Measurements from ENCODE around the gene SORCS1.

The SORCS1 gene

GRCh38 chr10:106971411-106971831, 193.1 kb downstream of the SORCS1 start:
- Histone ChIP-seq H2AFZ (ENCODE audit: low read length) (no peak overlapping the region), H3F3A (ENCODE audit: insufficient read depth, low read length) (no peaks in the 10 kb centered on the region), H3K27ac (ENCODE audit: low read length) (no peak overlapping the region), H3K9ac (ENCODE audit: low read length) (no peak overlapping the region), H3K79me2 (ENCODE audit: low read length) (no peaks in the 10 kb centered on the region), H3K4me2 (ENCODE audit: low read depth, low read length) (no peak overlapping the region), H3K9me2 (replicated peaks; ENCODE audit: insufficient read depth, low read length) (no peaks in the 10 kb centered on the region), H4K20me1 (ENCODE audit: insufficient read depth, low read length) (no peaks in the 10 kb centered on the region), H3K36me3 (replicated peaks; ENCODE audit: insufficient read depth, low read length) (no peaks in the 10 kb centered on the region), H3K9me3 (replicated peaks; ENCODE audit: insufficient read depth, low read length) (no peaks in the 10 kb centered on the region), H3K4me3 (ENCODE audit: low read length) (no peak overlapping the region), H3K27me3 (replicated peaks; ENCODE audit: insufficient read depth, low read length) (no peaks in the 10 kb centered on the region), H3K4me1 (ENCODE audit: low read length) (no peaks in the 10 kb centered on the region)
- DNase-seq, result no peak
- no peak for TF ChIP-seq EZH2phosphoT487 (IDR thresholded peaks at IDR 0.05; ENCODE audit: low read length)
- no peak for TF ChIP-seq CTCF (IDR thresholded peaks at IDR 0.05; ENCODE audit: low read length)
- no peak for TF ChIP-seq EZH2 (optimal IDR thresholded peaks at IDR 0.05; ENCODE audit: low read depth, low read length)

- H3K9me2 ChIP-seq (replicated peaks; ENCODE audit: insufficient read depth, low read length), result no peaks in the 10 kb centered on the region
- H3K4me3 ChIP-seq (ENCODE audit: low read length), result no peak overlapping the region
- no peaks in the 10 kb centered on the region for H3K4me1 ChIP-seq (ENCODE audit: low read length)
- H3K9me3 ChIP-seq (replicated peaks; ENCODE audit: insufficient read depth, low read length), result no peaks in the 10 kb centered on the region
- H2AFZ ChIP-seq (ENCODE audit: low read length), result no peak overlapping the region
- H4K20me1 ChIP-seq (ENCODE audit: insufficient read depth, low read length), result no peaks in the 10 kb centered on the region
- no peak overlapping the region for H3K27ac ChIP-seq (ENCODE audit: low read length)
- no peak for TF ChIP-seq EZH2phosphoT487 (IDR thresholded peaks at IDR 0.05; ENCODE audit: low read length)
- no peak for TF ChIP-seq EZH2 (optimal IDR thresholded peaks at IDR 0.05; ENCODE audit: low read depth, low read length)
- TF ChIP-seq CTCF (IDR thresholded peaks at IDR 0.05; ENCODE audit: low read length), result no peak
- no peak overlapping the region for H3K9ac ChIP-seq (ENCODE audit: low read length)
- H3K27me3 ChIP-seq (replicated peaks; ENCODE audit: insufficient read depth, low read length), result no peaks in the 10 kb centered on the region
- no peaks in the 10 kb centered on the region for H3F3A ChIP-seq (ENCODE audit: insufficient read depth, low read length)
- DNase-seq, result no peak
- H3K79me2 ChIP-seq (ENCODE audit: low read length), result no peaks in the 10 kb centered on the region
- no peaks in the 10 kb centered on the region for H3K36me3 ChIP-seq (replicated peaks; ENCODE audit: insufficient read depth, low read length)
- H3K4me2 ChIP-seq (ENCODE audit: low read depth, low read length), result no peak overlapping the region
These were observed 197.1 kb downstream of the SORCS1 start for GRCh38 chr10:106967452-106967851.

- no peak overlapping the region for H3K9ac ChIP-seq (ENCODE audit: low read length)
- H3K9me3 ChIP-seq (replicated peaks; ENCODE audit: insufficient read depth, low read length), result no peaks in the 10 kb centered on the region
- no peak for TF ChIP-seq EZH2 (optimal IDR thresholded peaks at IDR 0.05; ENCODE audit: low read depth, low read length)
- no peak for TF ChIP-seq EZH2phosphoT487 (IDR thresholded peaks at IDR 0.05; ENCODE audit: low read length)
- no peak for TF ChIP-seq CTCF (IDR thresholded peaks at IDR 0.05; ENCODE audit: low read length)
- no peaks in the 10 kb centered on the region for H3K27me3 ChIP-seq (replicated peaks; ENCODE audit: insufficient read depth, low read length)
- H3K9me2 ChIP-seq (replicated peaks; ENCODE audit: insufficient read depth, low read length), result no peaks in the 10 kb centered on the region
- H3K4me1 ChIP-seq (ENCODE audit: low read length), result no peaks in the 10 kb centered on the region
- H3K27ac ChIP-seq (ENCODE audit: low read length), result no peak overlapping the region
- no peak overlapping the region for H3K4me2 ChIP-seq (ENCODE audit: low read depth, low read length)
- H3F3A ChIP-seq (ENCODE audit: insufficient read depth, low read length), result no peaks in the 10 kb centered on the region
- no peak overlapping the region for H2AFZ ChIP-seq (ENCODE audit: low read length)
- DNase-seq, result no peak
- H3K36me3 ChIP-seq (replicated peaks; ENCODE audit: insufficient read depth, low read length), result no peaks in the 10 kb centered on the region
- no peaks in the 10 kb centered on the region for H3K79me2 ChIP-seq (ENCODE audit: low read length)
- no peaks in the 10 kb centered on the region for H4K20me1 ChIP-seq (ENCODE audit: insufficient read depth, low read length)
- no peak overlapping the region for H3K4me3 ChIP-seq (ENCODE audit: low read length)
These were observed 203.7 kb downstream of the SORCS1 start for GRCh38 chr10:106960812-106961211.
